Naive thymus-derived CD4-positive, alpha-beta T cell (primary cell): ENCODE results near the gene ENTPD8. TPM values are rescaled to one million over a fixed set of nuclear protein-coding genes. Genes with fewer than 3 reads are reported as not detected.

Source experiments
- ATAC-seq: fragments of 150-1000 bp; cut with Tn5 transposase; 2 replicates; pipeline ENCODE4 v1.10.0; 2021; ENCODE audit warnings: mild to moderate bottlenecking, moderate library complexity
- CTCF ChIA-PET: fragments of 350-600 bp; sonication (Branson Sonifier 250); formaldehyde crosslinking; loops from one replicate; lab custom pipeline; 2021; ENCODE audit warnings: antibody characterized with exemption; lab: Charles Lee
- POLR2A ChIA-PET: fragments of 350-600 bp; sonication (Branson Sonifier 250); formaldehyde crosslinking; loops from one replicate; lab custom pipeline; 2021; ENCODE audit warnings: antibody characterized with exemption, inconsistent platforms; lab: Charles Lee
- DNase-seq, 9 donors: peaks; one replicate each; pipeline versions ENCODE4 v3.0.0 to v3.0.0-alpha.2; 2020 to 2022; ENCODE audit warnings: mixed read lengths in 1 of 9
- H3K27ac ChIP-seq: one replicate; pipeline ENCODE4 v1.7.0; 2013; ENCODE audit warnings: mild to moderate bottlenecking, low read depth, low read length, moderate library complexity
- H3K27me3 ChIP-seq, 2 donors: one replicate each; pipeline ENCODE4 v1.7.0; 2013; ENCODE audit warnings: low read length in 2 of 2, mild to moderate bottlenecking in 2 of 2, moderate library complexity in 2 of 2; ENCODE audit not compliant: control insufficient read depth in 2 of 2, insufficient read depth in 2 of 2
- H3K36me3 ChIP-seq, 3 experiments: 1 replicate in 2 of 3; 2 replicates in 1 of 3; pipeline ENCODE4 v1.7.0; 2013; ENCODE audit warnings: low read length in 3 of 3, mild to moderate bottlenecking in 3 of 3, moderate library complexity in 1 of 3; ENCODE audit not compliant: insufficient read depth in 3 of 3, control insufficient read depth in 2 of 3
- H3K4me1 ChIP-seq, 2 donors: one replicate each; pipeline ENCODE4 v1.7.0; 2013; ENCODE audit warnings: low read length in 2 of 2, mild to moderate bottlenecking in 2 of 2, moderate library complexity in 1 of 2; ENCODE audit not compliant: control insufficient read depth in 2 of 2, insufficient read depth in 2 of 2
- H3K4me3 ChIP-seq: 2 replicates; pipeline ENCODE4 v1.7.0; 2013; ENCODE audit warnings: mild to moderate bottlenecking, low read length
- H3K9me3 ChIP-seq, 3 experiments: 1 replicate in 2 of 3; 2 replicates in 1 of 3; pipeline ENCODE4 v1.7.0; 2013; ENCODE audit warnings: low read length in 3 of 3; ENCODE audit not compliant: control insufficient read depth in 2 of 3
- H3K27ac Mint-ChIP-seq, 9 donors: one replicate each; pipeline ENCODE4 v1.8.0; 2020 to 2022; ENCODE audit warnings: mixed read lengths in 9 of 9, mild to moderate bottlenecking in 8 of 9, moderate library complexity in 5 of 9, inconsistent platforms in 2 of 9
- H3K27me3 Mint-ChIP-seq, 5 donors: one replicate each; pipeline ENCODE4 v1.8.0; 2021 to 2022; ENCODE audit warnings: mixed read lengths in 5 of 5, mild to moderate bottlenecking in 1 of 5
- H3K36me3 Mint-ChIP-seq, 5 donors: one replicate each; pipeline ENCODE4 v1.8.0; 2020 to 2022; ENCODE audit warnings: mixed read lengths in 5 of 5, mild to moderate bottlenecking in 3 of 5, inconsistent platforms in 1 of 5
- H3K4me1 Mint-ChIP-seq, 7 donors: one replicate each; pipeline ENCODE4 v1.8.0; 2020 to 2022; ENCODE audit warnings: mixed read lengths in 7 of 7, mild to moderate bottlenecking in 3 of 7, inconsistent platforms in 1 of 7
- H3K4me3 Mint-ChIP-seq, 10 donors: one replicate each; pipeline ENCODE4 v1.8.0; 2020 to 2022; ENCODE audit warnings: mild to moderate bottlenecking in 10 of 10, mixed read lengths in 10 of 10, moderate library complexity in 6 of 10, inconsistent platforms in 2 of 10
- H3K9me3 Mint-ChIP-seq, 11 donors: one replicate each; pipeline ENCODE4 v1.8.0; 2020 to 2022; ENCODE audit warnings: mixed read lengths in 11 of 11, mild to moderate bottlenecking in 4 of 11, inconsistent platforms in 1 of 11, moderate library complexity in 1 of 11
- intact Hi-C, 2 donors: fragments of 100-400 bp; cut with micrococcal nuclease; formaldehyde crosslinking; loops; one replicate each; pipeline ENCODE4 v1.15.1; 2023
- polyA plus RNA-seq, 2 donors: library from polyadenylated mRNA; unstranded; fragments of 300-500 nt; fragmentation: Illumina TruSeq; gene quantifications; one replicate each; pipeline ENCODE4 v1.2.3, GENCODE V29; 2021
- total RNA-seq, 6 experiments: library from RNA in 5 of 6; stranded (reverse) in 5 of 6; gene quantifications; 1 replicate in 5 of 6; 2 replicates in 1 of 6; pipeline ENCODE4 v1.2.3 and lab custom pipeline; 2021 to 2026

The ENTPD8 gene
- total and polyA plus RNA-seq, 7 experiments from 2014 or later = not detected

DNA sequence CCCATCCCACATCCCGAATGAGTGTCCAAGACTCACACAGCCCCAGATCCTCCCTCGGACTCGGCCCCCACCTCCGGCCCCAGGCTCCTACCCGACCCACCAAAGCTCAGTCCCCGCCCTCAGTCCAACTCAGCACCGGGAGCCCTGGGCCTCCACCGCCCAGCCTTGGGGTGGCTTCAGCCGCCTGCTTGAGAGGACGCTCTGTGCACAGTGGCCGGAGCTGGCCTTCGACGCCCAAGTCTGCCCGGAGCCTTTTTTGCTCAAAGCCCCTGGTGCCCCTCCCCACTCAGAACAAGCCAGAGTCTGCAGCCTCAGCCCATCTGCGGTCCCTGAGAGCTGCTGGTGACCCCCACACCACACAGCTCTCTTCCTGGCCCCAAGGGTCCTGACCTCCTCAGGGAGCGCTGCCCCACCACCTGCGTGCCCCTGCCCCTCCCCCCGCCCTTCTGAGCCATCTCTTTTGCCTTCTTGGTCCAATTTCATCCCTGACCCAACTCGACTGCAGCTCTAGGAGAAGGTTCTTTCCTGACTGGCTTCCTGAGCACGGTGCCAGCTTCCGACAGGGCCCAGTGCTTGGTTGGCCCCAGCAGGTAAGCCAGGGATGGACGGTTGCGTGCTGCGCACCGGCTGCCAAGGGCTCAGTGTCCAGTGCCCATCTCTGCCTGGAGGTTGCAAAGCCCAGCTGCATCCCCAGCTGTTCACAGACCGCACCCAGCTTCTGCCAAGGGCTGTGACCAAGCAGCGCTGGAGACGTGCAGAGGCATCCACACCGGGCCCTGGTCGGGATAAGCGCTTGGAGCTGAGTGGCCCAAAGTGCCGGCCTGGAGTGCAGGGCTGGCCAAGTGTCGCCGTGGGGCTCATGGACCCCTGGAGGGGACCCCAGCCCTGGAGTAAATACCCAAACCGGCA, 45.6 kb upstream of the ENTPD8 start:
- DNase-seq = no peak
- H3K4me3 ChIP-seq = no peak overlapping the region
- POLR2A ChIA-PET = no interaction called here
- Mint-ChIP-seq H3K27ac (no peak overlapping the region), H3K36me3 (peaks cover 0 to 4% (median 0%) of the 10 kb centered on the region in 5 donors), H3K9me3 (no peaks in the 10 kb centered on the region), H3K4me3 (no peak overlapping the region), H3K27me3 (no peaks in the 10 kb centered on the region), H3K4me1 (peaks cover 5 to 19% (median 10%) of the 10 kb centered on the region in 7 donors)
- no peaks in the 10 kb centered on the region for H3K4me1 ChIP-seq
- intact Hi-C loops = no loop called here
- CTCF ChIA-PET = no interaction called here
- no peaks in the 10 kb centered on the region for H3K36me3 ChIP-seq
- no peaks in the 10 kb centered on the region for H3K27me3 ChIP-seq
- no peak for ATAC-seq
- H3K9me3 ChIP-seq = no peaks in the 10 kb centered on the region
- H3K27ac ChIP-seq = no peak overlapping the region

DNA sequence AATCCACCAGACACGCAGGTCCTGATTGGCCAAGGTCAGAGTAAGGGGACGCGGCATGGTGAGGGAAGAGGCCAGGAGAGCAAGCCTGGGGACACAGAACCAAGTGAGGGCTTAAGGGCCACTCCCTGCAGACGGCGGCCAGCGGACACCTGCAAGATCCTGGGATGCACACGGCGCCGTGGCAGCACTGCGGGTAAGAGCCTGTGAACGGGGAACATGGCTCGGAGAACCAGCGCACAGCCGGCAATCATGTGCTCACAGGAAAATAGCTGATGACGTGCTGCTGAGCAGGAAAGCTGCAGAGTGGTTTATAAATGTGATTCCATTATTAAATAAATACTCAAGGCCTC, 45.0 kb upstream of the ENTPD8 start:
- no peak overlapping the region for H3K27ac Mint-ChIP-seq
- Histone ChIP-seq H3K4me1 (no peaks in the 10 kb centered on the region), H3K36me3 (no peaks in the 10 kb centered on the region), H3K27me3 (no peaks in the 10 kb centered on the region), H3K27ac (no peak overlapping the region), H3K9me3 (no peaks in the 10 kb centered on the region), H3K4me3 (no peak overlapping the region)
- DNase-seq (no peak), ATAC-seq (no peak)
- peaks cover 3 to 21% (median 8%) of the 10 kb centered on the region in 7 donors for H3K4me1 Mint-ChIP-seq
- H3K36me3 Mint-ChIP-seq = peaks cover 0 to 1% (median 0%) of the 10 kb centered on the region in 5 donors
- H3K4me3 Mint-ChIP-seq = no peak overlapping the region
- ChIA-PET CTCF (no interaction called here), POLR2A (no interaction called here)
- intact Hi-C loops = no loop called here
- no peaks in the 10 kb centered on the region for H3K9me3 Mint-ChIP-seq
- H3K27me3 Mint-ChIP-seq = no peaks in the 10 kb centered on the region

DNA sequence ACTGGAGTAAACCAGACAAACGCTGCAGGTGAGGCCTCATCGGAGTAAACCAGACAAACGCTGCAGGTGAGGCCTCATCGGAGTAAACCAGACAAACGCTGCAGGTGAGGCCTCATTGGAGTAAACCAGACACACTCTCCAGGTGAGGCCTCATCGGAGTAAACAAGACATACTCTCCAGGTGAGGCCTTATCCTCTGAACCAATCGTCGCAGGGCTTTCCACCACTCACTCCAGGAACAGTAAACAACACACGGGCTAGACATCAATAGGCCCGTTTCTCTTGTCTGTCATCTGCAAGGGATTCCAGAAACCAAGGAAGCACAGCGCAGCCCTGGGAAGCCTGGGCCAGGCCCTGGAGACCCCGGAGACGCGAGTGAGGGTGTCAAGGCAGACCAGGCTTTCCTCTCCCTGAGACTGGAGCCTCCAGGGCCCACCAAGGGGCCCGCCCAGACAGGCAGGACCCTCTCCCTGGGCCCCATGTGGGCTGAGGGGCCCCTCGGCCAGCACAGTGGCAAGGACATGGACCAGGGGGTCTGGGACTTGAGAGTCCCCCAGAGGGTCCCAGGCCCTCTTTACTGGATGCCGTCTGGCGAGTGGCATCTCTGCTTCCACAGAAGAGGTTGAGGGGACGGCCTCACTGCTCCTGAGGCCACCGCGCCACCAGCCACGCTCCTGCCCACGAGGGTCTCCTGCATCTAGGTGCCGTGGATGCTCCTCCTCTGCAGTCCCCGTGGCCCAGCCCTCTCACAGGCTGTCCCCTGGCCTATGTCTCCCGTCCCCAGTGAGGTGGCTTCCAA, 44.4 kb upstream of the ENTPD8 start:
- no peaks in the 10 kb centered on the region for H3K27me3 ChIP-seq
- H3K4me1 Mint-ChIP-seq = peaks cover 0 to 18% (median 5%) of the 10 kb centered on the region in 7 donors
- no peak overlapping the region for H3K27ac ChIP-seq
- no peaks in the 10 kb centered on the region for H3K27me3 Mint-ChIP-seq
- ATAC-seq (no peak), DNase-seq (no peak)
- no peak overlapping the region for H3K27ac Mint-ChIP-seq
- CTCF ChIA-PET = no interaction called here
- no peaks in the 10 kb centered on the region for H3K9me3 ChIP-seq
- H3K36me3 Mint-ChIP-seq = no peaks in the 10 kb centered on the region
- H3K4me3 ChIP-seq = no peak overlapping the region
- H3K4me1 ChIP-seq = no peaks in the 10 kb centered on the region
- intact Hi-C loops = no loop called here
- POLR2A ChIA-PET = no interaction called here
- H3K4me3 Mint-ChIP-seq = no peak overlapping the region
- H3K36me3 ChIP-seq = no peaks in the 10 kb centered on the region
- no peaks in the 10 kb centered on the region for H3K9me3 Mint-ChIP-seq

DNA sequence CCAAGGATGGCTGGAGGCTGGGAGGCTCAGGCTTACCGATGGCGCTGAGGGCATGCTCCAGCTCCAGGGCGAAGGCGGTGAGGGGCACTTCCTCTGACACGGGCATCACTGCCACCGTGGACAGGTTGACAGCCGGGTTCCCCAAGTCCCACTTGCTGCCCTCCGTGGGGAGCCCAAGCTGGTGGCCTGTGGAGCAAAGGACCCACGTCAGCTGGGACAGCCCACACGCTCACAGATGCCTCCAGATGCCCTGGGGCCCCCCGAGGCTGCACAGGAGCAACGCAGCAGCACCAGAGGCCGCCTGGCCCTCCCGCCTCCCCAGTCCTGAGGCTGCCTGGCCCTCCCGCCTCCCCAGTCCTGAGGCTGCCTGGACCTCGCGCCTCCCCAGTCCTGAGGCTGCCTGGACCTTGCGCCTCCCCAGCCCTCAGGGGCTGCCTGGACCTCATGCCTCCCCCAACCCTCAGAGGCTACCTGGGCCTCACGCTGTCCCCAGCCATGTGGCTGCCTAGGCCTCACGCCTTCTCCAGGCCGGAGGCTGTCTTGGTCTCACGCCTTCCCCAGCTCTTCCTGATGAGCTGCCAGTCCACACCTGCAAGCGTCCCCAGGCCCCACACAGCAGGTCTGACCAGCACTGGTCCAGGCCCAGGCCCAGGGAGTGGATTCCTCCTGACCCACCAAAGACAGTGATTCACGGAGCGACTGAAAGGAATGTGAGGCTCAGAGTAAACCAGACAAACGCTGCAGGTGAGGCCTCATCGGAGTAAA, 43.6 kb upstream of the ENTPD8 start:
- no peak overlapping the region for H3K27ac ChIP-seq
- H3K4me1 ChIP-seq = no peaks in the 10 kb centered on the region
- H3K4me1 Mint-ChIP-seq = peaks cover 0 to 13% (median 0%) of the 10 kb centered on the region in 7 donors
- H3K9me3 Mint-ChIP-seq = no peaks in the 10 kb centered on the region
- no peaks in the 10 kb centered on the region for H3K36me3 Mint-ChIP-seq
- no peak for DNase-seq
- no peak overlapping the region for H3K4me3 Mint-ChIP-seq
- H3K9me3 ChIP-seq = no peaks in the 10 kb centered on the region
- CTCF ChIA-PET = no interaction called here
- ATAC-seq = no peak
- intact Hi-C loops = no loop called here
- no peak overlapping the region for H3K27ac Mint-ChIP-seq
- no peaks in the 10 kb centered on the region for H3K27me3 ChIP-seq
- POLR2A ChIA-PET = no interaction called here
- no peaks in the 10 kb centered on the region for H3K36me3 ChIP-seq
- H3K4me3 ChIP-seq = no peak overlapping the region
- no peaks in the 10 kb centered on the region for H3K27me3 Mint-ChIP-seq

DNA sequence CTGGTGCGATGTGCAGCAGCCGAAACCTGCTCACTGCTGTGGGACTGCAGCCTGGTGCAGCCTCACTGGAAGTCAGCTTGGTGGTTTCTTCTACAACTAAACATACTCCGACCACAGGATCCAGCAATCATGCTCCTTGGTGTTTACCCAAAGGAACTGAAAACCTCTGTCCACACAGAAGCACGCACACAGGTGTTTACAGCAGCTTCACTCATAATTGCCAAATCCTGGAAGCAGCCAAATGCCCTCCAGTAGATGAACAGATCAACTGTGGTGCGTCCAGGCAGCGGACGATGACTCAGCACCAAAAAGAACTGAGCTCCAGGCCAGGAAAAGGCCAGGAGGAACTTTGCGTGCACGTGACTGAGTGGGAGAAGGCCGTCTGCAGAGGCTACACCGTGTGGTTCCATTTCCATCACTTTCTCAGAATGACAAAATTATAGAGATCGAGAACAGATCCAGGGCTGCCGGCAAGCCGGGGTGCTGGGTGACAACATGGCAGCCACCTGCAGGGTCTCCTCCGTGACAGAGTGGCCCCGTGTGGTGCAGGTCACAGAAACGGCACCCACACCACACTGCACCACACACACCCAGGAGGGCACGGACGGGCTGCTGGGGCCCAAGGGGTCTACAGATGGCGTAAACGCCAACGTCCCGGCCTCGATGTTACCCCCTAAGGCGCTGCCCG, 41.1 kb upstream of the ENTPD8 start:
- ChIA-PET CTCF (no interaction called here), POLR2A (no interaction called here)
- Mint-ChIP-seq H3K4me1 (peaks cover 0 to 13% (median 0%) of the 10 kb centered on the region in 7 donors), H3K4me3 (peak overlapping the region in 1 of 10 donors; percentile 5), H3K36me3 (no peaks in the 10 kb centered on the region), H3K27ac (peak overlapping the region in 5 of 9 donors; percentile 10 to 66 (median 31)), H3K27me3 (no peaks in the 10 kb centered on the region), H3K9me3 (no peaks in the 10 kb centered on the region)
- Histone ChIP-seq H3K4me3 (no peak overlapping the region), H3K9me3 (no peaks in the 10 kb centered on the region), H3K27ac (no peak overlapping the region), H3K36me3 (no peaks in the 10 kb centered on the region), H3K4me1 (no peaks in the 10 kb centered on the region), H3K27me3 (no peaks in the 10 kb centered on the region)
- intact Hi-C loops = no loop called here
- DNase-seq (peak in 1 of 9 donors; percentile 25), ATAC-seq (peak; percentile 46)
